H1 (cell line): ENCODE measurements around the gene KLHDC10. TPM values are rescaled to one million over a fixed set of nuclear protein-coding genes. Genes with fewer than 3 reads are reported as not detected.

ENCODE experiments used
- BCL11A ChIP-seq, 2 experiments: IDR thresholded peaks; one replicate each; pipeline ENCODE4 v1.6.1; 2011; ENCODE audit warnings: low read depth in 2 of 2, low read length in 2 of 2, mild to moderate bottlenecking in 2 of 2
- CHD7 ChIP-seq: fragments of 300-600 bp; sonication (generic); IDR thresholded peaks from 2 replicates; pipeline ENCODE4 v1.7.1; 2012; ENCODE audit warnings: low read length, moderate library complexity, mild to moderate bottlenecking, inconsistent platforms; ENCODE audit not compliant: insufficient replicate concordance
- EGR1 ChIP-seq: IDR thresholded peaks from 2 replicates; pipeline ENCODE4 v1.6.1; 2011; ENCODE audit warnings: low read depth, low read length, borderline replicate concordance
- JUN ChIP-seq: IDR thresholded peaks from 2 replicates; pipeline ENCODE4 v1.6.1; 2011; ENCODE audit warnings: low read depth, mild to moderate bottlenecking, improper control_type of control experiment, low read length
- SIN3A ChIP-seq, 2 experiments: IDR thresholded peaks in 1 of 2; conservative IDR thresholded peaks in 1 of 2; 2 replicates each; pipeline ENCODE4 v1.6.1; 2011 to 2012; ENCODE audit warnings: low read length in 2 of 2, improper control_type of control experiment in 1 of 2, low read depth in 1 of 2, mild to moderate bottlenecking in 1 of 2
- TAF1 ChIP-seq: IDR thresholded peaks from 2 replicates; pipeline ENCODE4 v1.6.1; 2011; ENCODE audit warnings: mild to moderate bottlenecking, low read depth, low read length
- polyA plus RNA-seq, 7 experiments: library from polyadenylated mRNA; depleted of rRNA in 3 of 7; stranded (reverse) in 5 of 7; unstranded in 2 of 7; fragments of >200 nt in 5 of 7; fragments of 200-250 nt in 2 of 7; gene quantifications; 1 replicate in 5 of 7; 2 replicates in 1 of 7; 4 replicates in 1 of 7; pipeline versions ENCODE4 v1.2.1 to v1.2.3, GENCODE V29; 2011 to 2013; ENCODE audit warnings: missing spikeins in 2 of 7, mixed read lengths in 2 of 7
- total RNA-seq: library from RNA; stranded (reverse); fragmentation: NEBNext Ultra II Directional; extraction: Animal tissue kit (Norgen Biotek cat#: 25700); gene quantifications from 2 replicates; pipeline ENCODE4 v1.2.1, GENCODE V29; 2021

Gene KLHDC10
- total and polyA plus RNA-seq, 2 of the 8 experiments (the other 6 are each of a cell fraction or from before 2014, with no cell fraction given), result 6.6 to 14.5 TPM

GRCh38 chr7:130127821-130128317 lies 57.5 kb downstream of the KLHDC10 start (continued):
- no peak for TF ChIP-seq EGR1
- no peak for TF ChIP-seq BCL11A (IDR thresholded peaks at IDR 0.05; ENCODE audit: low read depth in 2 of 2, low read length in 2 of 2)
- no peak for TF ChIP-seq CHD7
- no peak for TF ChIP-seq TAF1
- no peak for TF ChIP-seq SIN3A (conservative IDR thresholded peaks at IDR 0.05 in 1 of 2, IDR thresholded peaks at IDR 0.05 in 1 of 2; ENCODE audit: low read depth in 1 of 2, low read length in 2 of 2)
- no peak for TF ChIP-seq JUN
